ENCODE measurements around the gene SNAP47.

The SNAP47 gene

GRCh38 chr1:227769936-227770494, 34.8 kb downstream of the SNAP47 start:
- no peak for DNase-seq

- no peak for DNase-seq
Observed at GRCh38 chr1:227770812-227771211, 35.6 kb downstream of the SNAP47 start.

- DNase-seq = no peak
Observed at GRCh38 chr1:227771326-227771725, 36.1 kb downstream of the SNAP47 start.

GRCh38 chr1:227771771-227772170, 36.5 kb downstream of the SNAP47 start:
- no peak for DNase-seq

- DNase-seq = no peak
Observed at GRCh38 chr1:227773558-227773957, 38.3 kb downstream of the SNAP47 start.

GRCh38 chr1:227774051-227774731, 39.0 kb downstream of the SNAP47 start:
- DNase-seq = no peak

GRCh38 chr1:227774821-227775661, 39.8 kb downstream of the SNAP47 start:
- DNase-seq = no peak

GRCh38 chr1:227775841-227776240, 40.6 kb downstream of the SNAP47 start:
- DNase-seq = no peak

- DNase-seq = no peak
Observed at GRCh38 chr1:227776331-227776771, 41.1 kb downstream of the SNAP47 start.

- no peak for DNase-seq
Observed at GRCh38 chr1:227777156-227777555, 41.9 kb downstream of the SNAP47 start.

GRCh38 chr1:227777646-227778045, 42.4 kb downstream of the SNAP47 start:
- DNase-seq = no peak

- no peak for DNase-seq
Observed at GRCh38 chr1:227778401-227778947, 43.2 kb downstream of the SNAP47 start.

GRCh38 chr1:227779021-227779441, 43.8 kb downstream of the SNAP47 start:
- no peak for DNase-seq

GRCh38 chr1:227779685-227780084, 44.5 kb downstream of the SNAP47 start:
- no peak for DNase-seq

GRCh38 chr1:227780101-227781044, 45.1 kb downstream of the SNAP47 start:
- no peak for DNase-seq

GRCh38 chr1:227781314-227781930, 46.2 kb downstream of the SNAP47 start:
- DNase-seq = no peak

- DNase-seq = no peak
Observed at GRCh38 chr1:227782226-227782625, 47.0 kb downstream of the SNAP47 start.

- peak; percentile 97 for DNase-seq
Observed at GRCh38 chr1:227785094-227785804, 50.0 kb downstream of the SNAP47 start.

GRCh38 chr1:227785805-227786671, 50.8 kb downstream of the SNAP47 start:
- DNase-seq = no peak

Data from NCI-H82 (cell line).